Right atrium auricular region (tissue), 2 donors: ENCODE data around the gene CCDC149. TPM values are rescaled to one million over a fixed set of nuclear protein-coding genes. Genes with fewer than 3 reads are reported as not detected.

Experiments
- DNase-seq: peaks from one replicate; pipeline ENCODE4 v3.0.0-alpha.2; 2019; ENCODE audit warnings: low spot score
- H3K27ac ChIP-seq, 2 donors: fragments of 200-600 bp; sonication (generic); 1 replicate in 1 of 2; 2 replicates in 1 of 2; pipeline ENCODE4 v1.5.1; 2016 to 2019
- H3K27me3 ChIP-seq, 2 donors: fragments of 200-600 bp; sonication (generic); one replicate each; pipeline versions ENCODE4 v1.5.1 to v1.6.0; 2017 to 2019
- H3K36me3 ChIP-seq: fragments of 200-600 bp; sonication (generic); one replicate; pipeline ENCODE4 v1.5.1; 2016
- H3K4me1 ChIP-seq, 2 donors: fragments of 200-600 bp; sonication (generic); one replicate each; pipeline versions ENCODE4 v1.5.1 to v1.6.0; 2017 to 2019
- H3K4me3 ChIP-seq, 2 donors: fragments of 200-600 bp; sonication (generic); 1 replicate in 1 of 2; 2 replicates in 1 of 2; pipeline ENCODE4 v1.5.1; 2017 to 2019; ENCODE audit warnings: mild to moderate bottlenecking in 1 of 2, moderate library complexity in 1 of 2
- H3K9me3 ChIP-seq, 2 donors: fragments of 200-600 bp; sonication (generic); one replicate each; pipeline ENCODE4 v1.5.1; 2019
- total RNA-seq, 2 donors: library from RNA; depleted of rRNA; stranded (reverse); fragments of >200 nt; gene quantifications; one replicate each; pipeline ENCODE4 v1.1.0, GENCODE V29; 2016
- TF ChIP-seq, protein P1 (sequence below), 2 donors: fragments of 200-600 bp; sonication (generic); IDR thresholded peaks; one replicate each; pipeline ENCODE4 v1.5.1; 2019; ENCODE audit warnings: antibody characterized with exemption in 2 of 2

CCDC149 gene
- total RNA-seq, 2 donors from 2014 or later: 6.7 to 7.0 TPM

DNA sequence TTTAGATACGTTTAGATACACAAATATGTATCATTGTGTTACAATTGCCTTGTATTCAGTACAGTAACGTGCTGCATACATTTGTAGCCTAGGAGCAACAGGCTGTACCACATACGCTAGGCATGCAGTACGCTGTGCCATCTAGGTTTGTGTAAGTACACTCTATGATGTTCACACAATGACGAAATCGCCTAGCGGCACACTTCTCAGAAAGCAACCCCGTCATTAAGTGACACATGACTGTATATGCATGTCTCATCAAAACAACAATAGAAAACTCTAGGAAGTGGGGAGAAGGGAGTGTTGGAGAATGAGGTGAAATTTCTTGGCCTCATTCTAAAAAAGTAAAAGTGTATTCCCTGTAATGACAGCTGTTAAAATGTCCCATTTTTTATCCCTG is 32.7 kb downstream of the CCDC149 start:
- no peaks in the 10 kb centered on the region for H3K27me3 ChIP-seq
- H3K27ac ChIP-seq: no peak overlapping the region
- TF ChIP-seq, protein P1, sequence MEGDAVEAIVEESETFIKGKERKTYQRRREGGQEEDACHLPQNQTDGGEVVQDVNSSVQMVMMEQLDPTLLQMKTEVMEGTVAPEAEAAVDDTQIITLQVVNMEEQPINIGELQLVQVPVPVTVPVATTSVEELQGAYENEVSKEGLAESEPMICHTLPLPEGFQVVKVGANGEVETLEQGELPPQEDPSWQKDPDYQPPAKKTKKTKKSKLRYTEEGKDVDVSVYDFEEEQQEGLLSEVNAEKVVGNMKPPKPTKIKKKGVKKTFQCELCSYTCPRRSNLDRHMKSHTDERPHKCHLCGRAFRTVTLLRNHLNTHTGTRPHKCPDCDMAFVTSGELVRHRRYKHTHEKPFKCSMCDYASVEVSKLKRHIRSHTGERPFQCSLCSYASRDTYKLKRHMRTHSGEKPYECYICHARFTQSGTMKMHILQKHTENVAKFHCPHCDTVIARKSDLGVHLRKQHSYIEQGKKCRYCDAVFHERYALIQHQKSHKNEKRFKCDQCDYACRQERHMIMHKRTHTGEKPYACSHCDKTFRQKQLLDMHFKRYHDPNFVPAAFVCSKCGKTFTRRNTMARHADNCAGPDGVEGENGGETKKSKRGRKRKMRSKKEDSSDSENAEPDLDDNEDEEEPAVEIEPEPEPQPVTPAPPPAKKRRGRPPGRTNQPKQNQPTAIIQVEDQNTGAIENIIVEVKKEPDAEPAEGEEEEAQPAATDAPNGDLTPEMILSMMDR (IDR thresholded peaks at IDR 0.05): no peak
- no peaks in the 10 kb centered on the region for H3K9me3 ChIP-seq
- DNase-seq: no peak
- no peaks in the 10 kb centered on the region for H3K36me3 ChIP-seq
- H3K4me1 ChIP-seq: no peaks in the 10 kb centered on the region
- no peak overlapping the region for H3K4me3 ChIP-seq

DNA sequence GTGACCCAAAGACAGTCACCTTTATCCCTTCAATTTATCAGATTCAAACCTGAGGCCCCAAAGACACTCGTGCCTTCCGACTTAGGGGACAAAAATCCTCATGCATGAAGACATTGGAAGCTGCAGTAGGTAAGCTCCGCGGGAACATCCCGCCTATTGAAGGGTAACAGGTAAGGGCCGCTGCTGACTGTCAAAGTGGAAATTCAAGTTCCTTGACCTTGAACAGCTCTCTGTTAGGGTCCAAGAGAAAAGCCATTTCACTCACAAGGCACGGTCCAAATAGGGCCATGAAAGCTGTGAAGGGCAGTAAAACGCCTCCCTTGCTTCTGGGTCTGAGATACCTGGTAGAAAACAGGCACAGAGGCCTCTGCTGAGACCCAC is 34.2 kb downstream of the CCDC149 start:
- TF ChIP-seq, protein P1 (IDR thresholded peaks at IDR 0.05): no peak
- H3K27me3 ChIP-seq: no peaks in the 10 kb centered on the region
- no peaks in the 10 kb centered on the region for H3K4me1 ChIP-seq
- no peaks in the 10 kb centered on the region for H3K36me3 ChIP-seq
- no peak overlapping the region for H3K27ac ChIP-seq
- DNase-seq: no peak
- H3K9me3 ChIP-seq: no peaks in the 10 kb centered on the region
- no peak overlapping the region for H3K4me3 ChIP-seq

DNA sequence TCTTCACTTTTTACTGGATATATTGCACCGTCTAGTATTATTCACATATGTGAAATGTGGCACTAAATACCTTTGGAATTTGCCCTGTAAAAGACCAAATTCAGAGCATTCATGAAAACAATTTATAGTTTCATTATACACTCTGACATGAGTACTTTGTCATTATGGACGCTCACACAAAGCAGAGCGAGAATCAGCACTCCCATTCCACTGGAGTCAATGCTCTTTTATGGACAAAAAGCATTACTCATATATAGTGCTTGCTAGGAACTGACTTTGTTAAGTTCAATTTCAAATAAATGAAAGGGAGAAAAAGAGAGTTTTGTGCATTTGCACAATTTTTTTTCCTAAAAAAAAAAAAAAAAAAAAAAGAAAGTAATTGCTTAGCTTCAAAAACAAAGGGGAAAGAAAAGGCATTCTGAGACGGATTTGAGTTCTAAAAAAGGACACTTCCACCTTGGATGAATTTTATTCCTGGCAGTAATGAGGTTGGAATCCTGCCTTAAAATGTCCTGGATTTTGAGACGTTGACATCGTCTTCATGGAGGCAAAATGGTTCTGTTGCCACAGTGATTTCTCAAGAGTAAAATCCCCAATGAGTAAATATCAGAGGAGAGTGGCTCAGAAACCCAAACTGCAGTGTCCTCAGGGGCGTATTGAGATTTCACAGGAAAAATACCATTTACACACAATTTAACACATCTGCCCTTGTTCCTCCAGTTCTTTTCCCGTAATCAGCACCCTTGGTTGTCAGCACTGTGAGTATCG is 34.8 kb downstream of the CCDC149 start:
- Histone ChIP-seq H3K27me3 (no peaks in the 10 kb centered on the region), H3K27ac (no peak overlapping the region), H3K9me3 (no peaks in the 10 kb centered on the region), H3K4me3 (no peak overlapping the region), H3K36me3 (peaks cover 5% of the 10 kb centered on the region), H3K4me1 (no peaks in the 10 kb centered on the region)
- DNase-seq: no peak
- TF ChIP-seq, protein P1 (IDR thresholded peaks at IDR 0.05): no peak

DNA sequence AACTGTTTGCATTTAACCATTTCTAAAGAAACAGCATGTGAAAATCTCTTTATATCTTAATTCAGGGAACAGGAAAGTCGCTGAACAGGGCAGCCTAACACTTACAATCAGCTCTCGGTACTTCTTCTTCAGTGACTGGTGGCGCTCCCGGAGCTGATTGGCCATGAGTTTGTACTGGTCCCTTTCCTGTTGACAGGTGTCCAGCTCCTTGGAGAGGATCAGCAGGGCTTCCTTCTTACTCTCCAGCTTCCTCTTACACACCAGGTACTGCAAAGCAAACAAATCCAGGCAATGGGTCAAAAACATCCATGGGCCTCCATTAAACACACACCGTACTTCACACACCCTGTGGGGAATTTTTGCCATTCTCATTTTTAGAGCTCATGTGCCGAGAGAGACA is 36.4 kb downstream of the CCDC149 start:
- DNase-seq: no peak
- H3K4me3 ChIP-seq: no peak overlapping the region
- H3K27ac ChIP-seq: no peak overlapping the region
- peaks cover 17% of the 10 kb centered on the region for H3K36me3 ChIP-seq
- H3K27me3 ChIP-seq: no peaks in the 10 kb centered on the region
- no peaks in the 10 kb centered on the region for H3K4me1 ChIP-seq
- no peaks in the 10 kb centered on the region for H3K9me3 ChIP-seq
- TF ChIP-seq, protein P1 (IDR thresholded peaks at IDR 0.05): no peak

DNA sequence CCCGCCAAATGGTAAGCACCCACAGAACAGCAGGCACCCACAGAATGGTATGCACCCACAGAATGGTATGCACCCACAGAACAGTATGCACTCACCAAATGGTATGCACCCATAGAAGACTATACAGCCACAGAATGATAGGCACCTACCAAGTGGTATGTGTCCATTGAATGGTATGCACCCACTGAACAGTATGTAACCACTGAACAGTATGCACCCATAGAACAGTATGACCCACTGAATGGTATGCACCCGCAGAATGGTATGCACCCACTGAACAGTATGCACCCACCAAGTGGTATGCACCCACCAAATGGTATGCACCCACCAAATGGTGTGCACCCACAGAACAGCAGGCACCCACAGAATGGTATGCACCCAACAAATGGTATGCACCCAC is 40.1 kb downstream of the CCDC149 start:
- no peak for DNase-seq

More for the DNA sequence above, 40.1 kb downstream of the CCDC149 start:
- TF ChIP-seq, protein P1 (IDR thresholded peaks at IDR 0.05): no peak
- Histone ChIP-seq H3K36me3 (peaks cover 27% of the 10 kb centered on the region), H3K9me3 (no peaks in the 10 kb centered on the region), H3K4me1 (no peaks in the 10 kb centered on the region), H3K27me3 (no peaks in the 10 kb centered on the region), H3K4me3 (no peak overlapping the region), H3K27ac (no peak overlapping the region)
